ENCODE data around the gene KRT83. TPM values are rescaled to one million over a fixed set of nuclear protein-coding genes. Genes with fewer than 3 reads are reported as not detected.

KRT83 gene
- polyA plus RNA-seq, 3 donors = not detected

DNA sequence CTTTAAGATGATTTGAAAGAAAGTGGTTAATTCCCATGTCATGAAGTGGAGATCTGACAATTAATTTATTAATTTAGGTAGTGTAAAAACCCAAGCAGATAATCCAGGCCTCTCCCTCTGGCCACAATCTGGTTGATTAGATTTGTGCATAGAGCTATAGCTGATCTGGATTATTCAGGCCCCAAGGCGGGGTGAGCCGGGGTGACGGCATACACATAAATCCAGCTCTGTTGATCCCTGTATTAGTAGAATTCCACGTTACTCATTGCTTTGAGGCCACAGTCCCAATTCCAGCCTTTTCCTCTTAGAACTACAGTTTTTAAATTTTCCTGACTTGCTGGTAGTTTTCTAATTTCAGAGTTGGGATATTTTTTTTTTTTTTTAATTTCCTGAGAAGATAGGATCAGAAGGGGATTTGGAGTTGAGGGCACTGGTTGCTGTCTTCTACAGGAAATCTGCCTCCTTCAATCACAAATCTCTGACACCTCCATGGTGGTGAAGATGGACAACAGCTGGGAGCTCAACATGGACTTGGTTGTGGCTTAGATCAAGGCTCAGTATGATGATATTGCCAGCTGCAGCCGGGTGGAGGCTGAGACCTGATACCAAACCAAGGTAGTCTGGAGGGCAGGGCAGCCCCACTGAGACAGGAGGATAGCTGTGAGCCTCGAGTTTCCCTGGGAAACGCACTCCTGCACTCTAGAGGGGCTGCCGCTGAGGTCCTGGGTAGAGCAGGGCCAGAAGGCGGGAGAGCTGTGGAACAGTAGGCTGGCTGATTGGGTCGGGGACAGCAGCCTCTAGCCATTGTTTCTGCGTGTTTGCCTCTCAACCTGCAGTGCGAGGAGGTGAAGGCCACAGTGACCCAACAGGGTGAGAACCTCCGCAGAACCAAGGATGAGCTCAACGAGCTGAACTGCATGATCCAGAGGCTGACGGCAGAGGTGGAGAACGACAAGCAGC is 26.6 kb upstream of the KRT83 start:
- H3K4me1 Mint-ChIP-seq = no peaks in the 10 kb centered on the region
- H3K27me3 ChIP-seq (ENCODE audit: control insufficient read depth in 2 of 2, insufficient read depth in 2 of 2, low read length in 2 of 2) = no peaks in the 10 kb centered on the region
- no peak overlapping the region for H3K4me3 Mint-ChIP-seq
- peaks cover 5 to 17% (median 9%) of the 10 kb centered on the region in 3 donors for H3K27me3 Mint-ChIP-seq (ENCODE audit: low read depth in 3 of 3)
- H3K9me3 Mint-ChIP-seq = peaks cover 0 to 5% (median 3%) of the 10 kb centered on the region in 7 donors
- 83% methylated on average over 12 of the region's 16 CpGs for WGBS (ENCODE audit: insufficient coverage)
- no peaks in the 10 kb centered on the region for H3K4me1 ChIP-seq (ENCODE audit: control insufficient read depth in 1 of 2, insufficient read depth in 2 of 2, low read length in 2 of 2)
- H3K36me3 ChIP-seq (replicated peaks in 1 of 2; ENCODE audit: control insufficient read depth in 1 of 2, insufficient read depth in 2 of 2, low read length in 2 of 2) = no peaks in the 10 kb centered on the region
- no peak overlapping the region for H3K4me2 ChIP-seq (replicated peaks; ENCODE audit: extremely low read depth, low read length, poor library complexity, severe bottlenecking)
- no peak overlapping the region for H2AFZ ChIP-seq (ENCODE audit: insufficient read depth, low read depth, low read length, poor library complexity, severe bottlenecking)
- H3K27ac Mint-ChIP-seq = no peak overlapping the region
- H3K9me3 ChIP-seq (replicated peaks in 1 of 2; ENCODE audit: control insufficient read depth in 1 of 2, insufficient read depth in 1 of 2, low read length in 2 of 2) = no peaks in the 10 kb centered on the region
- no peak for DNase-seq
- no peak overlapping the region for H3K9ac ChIP-seq (ENCODE audit: insufficient read depth, low read length, poor library complexity, severe bottlenecking)
- TF ChIP-seq, protein P1, sequence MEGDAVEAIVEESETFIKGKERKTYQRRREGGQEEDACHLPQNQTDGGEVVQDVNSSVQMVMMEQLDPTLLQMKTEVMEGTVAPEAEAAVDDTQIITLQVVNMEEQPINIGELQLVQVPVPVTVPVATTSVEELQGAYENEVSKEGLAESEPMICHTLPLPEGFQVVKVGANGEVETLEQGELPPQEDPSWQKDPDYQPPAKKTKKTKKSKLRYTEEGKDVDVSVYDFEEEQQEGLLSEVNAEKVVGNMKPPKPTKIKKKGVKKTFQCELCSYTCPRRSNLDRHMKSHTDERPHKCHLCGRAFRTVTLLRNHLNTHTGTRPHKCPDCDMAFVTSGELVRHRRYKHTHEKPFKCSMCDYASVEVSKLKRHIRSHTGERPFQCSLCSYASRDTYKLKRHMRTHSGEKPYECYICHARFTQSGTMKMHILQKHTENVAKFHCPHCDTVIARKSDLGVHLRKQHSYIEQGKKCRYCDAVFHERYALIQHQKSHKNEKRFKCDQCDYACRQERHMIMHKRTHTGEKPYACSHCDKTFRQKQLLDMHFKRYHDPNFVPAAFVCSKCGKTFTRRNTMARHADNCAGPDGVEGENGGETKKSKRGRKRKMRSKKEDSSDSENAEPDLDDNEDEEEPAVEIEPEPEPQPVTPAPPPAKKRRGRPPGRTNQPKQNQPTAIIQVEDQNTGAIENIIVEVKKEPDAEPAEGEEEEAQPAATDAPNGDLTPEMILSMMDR (IDR thresholded peaks at IDR 0.05) = no peak
- no peaks in the 10 kb centered on the region for H3K79me2 ChIP-seq (ENCODE audit: insufficient read depth, low read length)
- intact Hi-C loops (cut with micrococcal nuclease) = no loop called here
- H3K36me3 Mint-ChIP-seq = no peaks in the 10 kb centered on the region
- no peaks in the 10 kb centered on the region for H4K20me1 ChIP-seq (ENCODE audit: insufficient read depth, low read length)
- H3K27ac ChIP-seq (ENCODE audit: low read depth in 1 of 2, low read length in 2 of 2) = no peak overlapping the region
- H3K4me3 ChIP-seq (replicated peaks in 1 of 3; ENCODE audit: low read depth in 2 of 3, low read length in 3 of 3) = no peak overlapping the region

DNA sequence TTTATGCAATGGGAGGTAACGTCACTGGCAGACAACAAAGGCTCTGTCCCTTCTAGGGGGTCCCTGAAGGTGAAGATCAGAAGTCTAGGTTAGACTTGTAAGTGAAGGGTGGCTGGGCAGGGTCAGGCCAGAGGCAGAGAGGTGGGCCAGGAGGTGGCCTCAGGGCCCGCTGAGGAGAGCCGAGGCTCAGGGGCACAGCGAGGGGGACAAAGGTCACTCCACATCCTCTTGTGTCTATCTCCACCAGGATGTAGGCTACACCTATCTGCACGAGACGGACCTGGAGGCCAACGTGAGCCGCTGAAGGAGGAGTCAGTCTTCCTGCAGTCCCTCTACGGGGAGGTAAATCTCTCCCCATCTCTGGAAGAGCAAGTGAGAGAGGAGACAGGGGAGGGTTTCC is 25.8 kb upstream of the KRT83 start:
- no peaks in the 10 kb centered on the region for H3K36me3 ChIP-seq (replicated peaks in 1 of 2; ENCODE audit: control insufficient read depth in 1 of 2, insufficient read depth in 2 of 2, low read length in 2 of 2)
- H3K4me2 ChIP-seq (replicated peaks; ENCODE audit: extremely low read depth, low read length, poor library complexity, severe bottlenecking) = no peak overlapping the region
- TF ChIP-seq, protein P1 (IDR thresholded peaks at IDR 0.05) = no peak
- peaks cover 5 to 14% (median 13%) of the 10 kb centered on the region in 3 donors for H3K27me3 Mint-ChIP-seq (ENCODE audit: low read depth in 3 of 3)
- WGBS (ENCODE audit: insufficient coverage) = 78% methylated on average over 8 of the region's 9 CpGs
- no peak overlapping the region for H3K27ac ChIP-seq (ENCODE audit: low read depth in 1 of 2, low read length in 2 of 2)
- no peaks in the 10 kb centered on the region for H3K79me2 ChIP-seq (ENCODE audit: insufficient read depth, low read length)
- H3K27ac Mint-ChIP-seq = no peak overlapping the region
- H3K4me3 ChIP-seq (replicated peaks in 1 of 3; ENCODE audit: low read depth in 2 of 3, low read length in 3 of 3) = no peak overlapping the region
- no peaks in the 10 kb centered on the region for H4K20me1 ChIP-seq (ENCODE audit: insufficient read depth, low read length)
- peaks cover 0 to 5% (median 3%) of the 10 kb centered on the region in 7 donors for H3K9me3 Mint-ChIP-seq
- no peaks in the 10 kb centered on the region for H3K9me3 ChIP-seq (replicated peaks in 1 of 2; ENCODE audit: control insufficient read depth in 1 of 2, insufficient read depth in 1 of 2, low read length in 2 of 2)
- no peaks in the 10 kb centered on the region for H3K4me1 Mint-ChIP-seq
- no peak overlapping the region for H2AFZ ChIP-seq (ENCODE audit: insufficient read depth, low read depth, low read length, poor library complexity, severe bottlenecking)
- no peaks in the 10 kb centered on the region for H3K4me1 ChIP-seq (ENCODE audit: control insufficient read depth in 1 of 2, insufficient read depth in 2 of 2, low read length in 2 of 2)
- no peak for DNase-seq
- H3K9ac ChIP-seq (ENCODE audit: insufficient read depth, low read length, poor library complexity, severe bottlenecking) = no peak overlapping the region
- intact Hi-C loops (cut with micrococcal nuclease) = no loop called here
- H3K27me3 ChIP-seq (ENCODE audit: control insufficient read depth in 2 of 2, insufficient read depth in 2 of 2, low read length in 2 of 2) = no peaks in the 10 kb centered on the region
- no peaks in the 10 kb centered on the region for H3K36me3 Mint-ChIP-seq
- H3K4me3 Mint-ChIP-seq = no peak overlapping the region

All from CD14-positive monocyte (primary cell).